HL-60/S4 (cell line): Measurements from ENCODE around the gene DCST1.

Source experiments
- in situ Hi-C: fragments of 300-500 bp; cut with MboI; formaldehyde crosslinking; loops from 2 replicates; pipeline ENCODE4 v1.14.3; 2022; ENCODE audit warnings: low sequenced_read_pairs

DCST1 gene

GRCh38 chr1:155083865-155084721, 50.5 kb downstream of the DCST1 start:
- in situ Hi-C loops: no loop called here

GRCh38 chr1:155084722-155085503, 51.3 kb downstream of the DCST1 start:
- in situ Hi-C loops: no loop called here

DNA sequence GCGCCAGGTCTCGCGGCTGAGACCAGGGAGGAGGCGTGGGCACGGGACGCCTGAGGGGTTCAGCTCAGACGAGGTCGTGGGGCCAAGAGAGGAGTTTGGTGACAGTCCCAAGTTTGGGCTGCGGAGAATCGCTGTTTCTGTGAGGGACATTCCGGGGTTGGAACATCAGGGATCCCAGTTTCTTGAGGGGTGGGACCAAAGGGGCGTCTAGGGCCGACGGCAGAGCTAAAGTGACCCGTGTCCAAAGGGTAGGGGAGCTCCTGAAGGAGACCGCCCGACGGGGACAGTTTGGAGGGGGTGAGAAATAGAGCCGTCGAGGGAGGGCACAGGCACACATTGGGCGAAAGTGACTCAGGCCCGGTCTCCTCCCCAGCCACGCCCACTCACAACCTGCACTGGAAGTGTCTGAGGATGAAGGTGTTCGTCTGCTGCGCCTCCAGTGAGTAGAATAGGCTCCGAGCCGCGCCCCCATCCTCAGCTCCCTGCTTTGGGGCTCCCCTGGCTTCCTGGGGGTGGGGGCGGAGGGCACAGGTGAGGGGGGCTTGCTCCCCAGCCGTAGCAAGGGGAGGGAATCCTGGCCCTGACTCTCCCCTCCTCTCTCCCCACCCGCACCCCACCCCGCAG, 52.0 kb downstream of the DCST1 start:
- in situ Hi-C loops: no loop called here

DNA sequence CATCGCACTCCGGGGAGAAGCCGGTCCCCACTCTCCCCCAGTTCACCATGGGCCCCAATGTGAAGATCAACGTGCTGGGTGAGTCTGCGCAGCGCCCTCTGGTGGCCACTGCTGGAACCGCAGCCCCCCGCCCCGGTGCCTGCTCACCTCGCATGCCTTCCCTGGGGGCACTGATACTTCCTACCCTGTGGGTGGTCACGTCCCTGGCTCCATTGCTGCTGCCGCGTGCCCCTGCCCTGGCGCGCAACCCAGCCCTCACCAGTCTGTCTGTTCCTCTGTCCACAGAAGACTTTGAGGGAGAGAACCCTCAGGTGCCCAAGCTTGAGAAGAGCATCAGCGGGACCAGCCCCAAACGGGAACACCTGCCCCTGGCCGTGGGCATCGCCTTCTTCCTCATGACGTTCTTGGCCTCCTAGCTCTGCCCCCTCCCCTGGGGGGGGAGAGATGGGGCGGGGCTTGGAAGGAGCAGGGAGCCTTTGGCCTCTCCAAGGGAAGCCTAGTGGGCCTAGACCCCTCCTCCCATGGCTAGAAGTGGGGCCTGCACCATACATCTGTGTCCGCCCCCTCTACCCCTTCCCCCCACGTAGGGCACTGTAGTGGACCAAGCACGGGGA, 52.6 kb downstream of the DCST1 start:
- in situ Hi-C loops: no loop called here

DNA sequence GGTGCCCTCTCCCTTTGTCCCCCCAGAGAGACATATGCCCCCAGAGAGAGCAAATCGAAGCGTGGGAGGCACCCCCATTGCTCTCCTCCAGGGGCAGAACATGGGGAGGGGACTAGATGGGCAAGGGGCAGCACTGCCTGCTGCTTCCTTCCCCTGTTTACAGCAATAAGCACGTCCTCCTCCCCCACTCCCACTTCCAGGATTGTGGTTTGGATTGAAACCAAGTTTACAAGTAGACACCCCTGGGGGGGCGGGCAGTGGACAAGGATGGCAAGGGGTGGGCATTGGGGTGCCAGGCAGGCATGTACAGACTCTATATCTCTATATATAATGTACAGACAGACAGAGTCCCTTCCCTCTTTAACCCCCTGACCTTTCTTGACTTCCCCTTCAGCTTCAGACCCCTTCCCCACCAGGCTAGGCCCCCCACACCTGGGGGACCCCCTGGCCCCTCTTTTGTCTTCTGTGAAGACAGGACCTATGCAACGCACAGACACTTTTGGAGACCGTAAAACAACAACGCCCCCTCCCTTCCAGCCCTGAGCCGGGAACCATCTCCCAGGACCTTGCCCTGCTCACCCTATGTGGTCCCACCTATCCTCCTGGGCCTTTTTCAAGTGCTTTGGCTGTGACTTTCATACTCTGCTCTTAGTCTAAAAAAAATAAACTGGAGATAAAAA, 53.4 kb downstream of the DCST1 start:
- in situ Hi-C loops: no loop called here

DNA sequence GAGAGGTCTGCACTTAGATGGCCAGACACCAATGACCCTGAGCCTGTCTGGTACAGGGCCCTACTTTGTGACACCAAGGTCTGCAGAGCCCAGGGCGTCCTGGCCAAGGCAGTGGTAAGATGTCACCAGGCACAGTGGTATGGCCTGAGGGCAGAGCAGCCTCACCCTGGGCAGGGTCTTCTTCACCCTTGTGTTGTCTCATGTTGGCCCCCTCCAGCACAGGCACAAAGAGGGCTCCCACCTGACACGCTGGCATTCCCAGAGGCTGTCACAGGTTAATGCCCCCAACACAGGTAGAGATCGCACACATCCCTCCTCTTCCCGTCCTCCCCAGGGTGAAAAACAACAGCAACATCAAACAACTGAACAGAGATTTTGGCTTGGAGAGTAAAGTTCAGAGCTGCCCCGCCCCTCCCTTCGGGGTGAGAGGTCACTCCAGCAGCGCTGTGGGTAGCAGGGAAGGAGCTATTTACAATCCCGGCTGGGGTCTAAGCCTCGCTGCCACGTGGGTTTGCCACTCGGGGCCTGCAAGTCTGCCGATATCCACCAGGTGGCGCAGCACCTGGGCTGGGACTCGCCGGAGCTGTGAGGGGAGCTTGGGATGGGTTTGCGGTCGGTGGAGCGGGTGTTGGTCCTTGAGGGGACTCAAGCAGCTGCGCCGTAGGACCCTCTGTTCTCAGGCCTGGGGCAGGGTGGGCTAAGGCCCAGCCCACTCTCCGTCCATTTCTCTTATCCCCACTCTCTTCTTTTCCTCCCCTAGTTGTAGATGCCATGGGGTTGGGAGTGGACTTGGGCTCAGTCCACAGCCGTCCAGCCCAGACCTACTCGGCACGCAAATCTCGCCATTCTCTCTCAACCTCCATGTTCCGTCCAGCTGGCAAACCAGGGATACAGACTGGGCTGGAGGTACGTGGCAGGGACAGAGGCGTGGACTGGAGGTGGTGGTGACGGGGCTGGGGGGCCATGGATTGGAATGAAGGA, 57.7 kb downstream of the DCST1 start:
- in situ Hi-C loops: loop anchor here (5.0 kb wide), 1 partner anchor 81 kb away; the partner anchor contains the start of genes KRTCAP2 and TRIM46

GRCh38 chr1:155092131-155092530, 58.5 kb downstream of the DCST1 start:
- in situ Hi-C loops: loop anchor here (5.0 kb wide), 1 partner anchor 80 kb away; the partner anchor contains the start of genes KRTCAP2 and TRIM46

DNA sequence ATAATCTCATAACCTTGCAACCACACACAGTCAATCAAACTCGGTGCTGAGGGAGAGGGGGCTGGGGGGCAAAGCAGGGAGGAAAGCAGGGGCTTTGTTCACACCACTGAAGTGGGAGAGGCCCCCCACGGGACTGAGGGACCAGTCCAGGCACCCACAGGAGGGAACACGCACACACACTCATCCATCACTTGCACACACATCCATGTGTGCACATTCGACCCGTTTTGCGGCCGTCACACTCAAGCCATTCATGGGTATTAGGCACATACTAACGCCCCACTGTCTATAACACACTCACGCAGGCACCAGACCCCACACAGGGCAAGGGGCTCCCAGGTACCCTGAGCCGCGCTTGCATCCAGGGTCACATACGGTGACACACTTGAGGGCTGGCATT, 59.0 kb downstream of the DCST1 start:
- in situ Hi-C loops: loop anchor here (5.0 kb wide), 1 partner anchor 80 kb away; the partner anchor contains the start of genes KRTCAP2 and TRIM46

GRCh38 chr1:155093911-155094621, 60.4 kb downstream of the DCST1 start:
- in situ Hi-C loops: loop anchor here (5.0 kb wide), 1 partner anchor 78 kb away; the partner anchor contains the start of genes KRTCAP2 and TRIM46

DNA sequence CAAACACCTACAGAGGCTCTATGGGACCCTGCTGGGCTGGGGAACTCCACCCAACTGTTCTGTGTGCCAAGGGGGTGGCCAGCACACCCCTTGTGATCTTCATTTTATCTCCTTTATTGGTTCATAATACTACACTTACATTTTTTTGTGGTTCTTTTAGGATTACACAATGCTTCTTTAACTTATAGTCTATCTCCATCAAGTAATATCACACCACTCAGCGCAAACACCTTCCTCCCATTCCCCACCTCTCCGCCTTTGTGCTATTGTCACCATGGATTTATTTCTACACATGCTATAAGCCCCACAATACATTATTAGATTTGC, 61.0 kb downstream of the DCST1 start:
- in situ Hi-C loops: loop anchor here (5.0 kb wide), 1 partner anchor 78 kb away; the partner anchor contains the start of genes KRTCAP2 and TRIM46

- in situ Hi-C loops: no loop called here
Observed at GRCh38 chr1:155099331-155099730, 65.7 kb downstream of the DCST1 start.
